Measurements from ENCODE around the gene ZC3H14. TPM values are rescaled to one million over a fixed set of nuclear protein-coding genes. Genes with fewer than 3 reads are reported as not detected.

The ZC3H14 gene
- polyA plus RNA-seq, 1 experiment = 81.8 TPM

DNA sequence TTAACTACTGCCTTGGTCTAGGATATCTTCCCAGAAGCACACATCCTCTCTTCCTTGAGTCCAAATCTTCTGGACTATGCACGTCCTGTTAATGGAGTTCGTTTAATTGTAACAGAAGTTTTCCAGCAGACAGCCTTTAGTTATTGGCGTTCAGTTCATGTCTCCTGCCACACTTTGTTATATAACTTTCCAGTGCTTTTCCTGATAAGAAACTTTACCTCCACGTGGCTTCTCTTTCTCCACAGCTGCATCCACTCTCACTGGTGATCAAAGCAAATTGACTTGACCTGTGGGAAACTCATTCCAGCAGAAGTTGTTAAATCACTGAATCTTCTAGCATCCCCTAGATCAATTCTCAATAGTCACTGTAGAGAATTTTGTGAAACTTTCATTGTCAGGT is 27.0 kb upstream of the ZC3H14 start:
- no peaks in the 10 kb centered on the region for H3K27me3 ChIP-seq (ENCODE audit: control insufficient read depth, insufficient read depth, low read length)
- TF ChIP-seq, protein P1, sequence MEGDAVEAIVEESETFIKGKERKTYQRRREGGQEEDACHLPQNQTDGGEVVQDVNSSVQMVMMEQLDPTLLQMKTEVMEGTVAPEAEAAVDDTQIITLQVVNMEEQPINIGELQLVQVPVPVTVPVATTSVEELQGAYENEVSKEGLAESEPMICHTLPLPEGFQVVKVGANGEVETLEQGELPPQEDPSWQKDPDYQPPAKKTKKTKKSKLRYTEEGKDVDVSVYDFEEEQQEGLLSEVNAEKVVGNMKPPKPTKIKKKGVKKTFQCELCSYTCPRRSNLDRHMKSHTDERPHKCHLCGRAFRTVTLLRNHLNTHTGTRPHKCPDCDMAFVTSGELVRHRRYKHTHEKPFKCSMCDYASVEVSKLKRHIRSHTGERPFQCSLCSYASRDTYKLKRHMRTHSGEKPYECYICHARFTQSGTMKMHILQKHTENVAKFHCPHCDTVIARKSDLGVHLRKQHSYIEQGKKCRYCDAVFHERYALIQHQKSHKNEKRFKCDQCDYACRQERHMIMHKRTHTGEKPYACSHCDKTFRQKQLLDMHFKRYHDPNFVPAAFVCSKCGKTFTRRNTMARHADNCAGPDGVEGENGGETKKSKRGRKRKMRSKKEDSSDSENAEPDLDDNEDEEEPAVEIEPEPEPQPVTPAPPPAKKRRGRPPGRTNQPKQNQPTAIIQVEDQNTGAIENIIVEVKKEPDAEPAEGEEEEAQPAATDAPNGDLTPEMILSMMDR (IDR thresholded peaks at IDR 0.05; ENCODE audit: insufficient read depth, low read depth, low read length) = no peak
- ChIA-PET POLR2A (no interaction called here), CTCF (interaction anchor here (1.1 to 1.2 kb wide), 2 partner anchors 12 to 132 kb away, joined by 3 read pairs; no protein-coding TSS in a partner anchor)
- peaks cover 3% of the 10 kb centered on the region; the same call in 1 of the 2 replicates for H3K36me3 ChIP-seq (ENCODE audit: control insufficient read depth, insufficient read depth, low read length)
- H3K4me3 ChIP-seq (ENCODE audit: low read depth, low read length) = no peak overlapping the region
- no peak for DNase-seq (ENCODE audit: low read depth)

DNA sequence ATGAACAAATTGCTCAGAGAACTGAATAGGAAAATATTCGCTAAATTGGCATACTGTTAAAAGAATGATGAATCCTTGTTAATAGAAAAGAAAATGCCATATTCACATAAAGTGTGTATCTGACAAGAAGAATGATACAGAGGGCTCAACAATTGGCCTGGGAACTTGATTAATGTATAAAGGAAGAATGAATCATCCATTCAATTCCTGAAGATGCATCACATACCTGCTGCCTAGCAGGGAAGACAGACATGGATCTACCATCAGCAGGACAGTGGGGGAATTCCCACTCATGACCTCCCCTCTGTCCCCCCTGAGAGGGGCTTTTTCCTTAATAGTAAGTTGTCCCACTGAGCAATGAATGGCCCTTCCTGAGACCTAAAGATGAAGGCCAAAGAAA is 21.5 kb upstream of the ZC3H14 start:
- DNase-seq (ENCODE audit: low read depth) = no peak
- Histone ChIP-seq H3K4me3 (ENCODE audit: low read depth, low read length) (no peak overlapping the region), H3K36me3 (ENCODE audit: control insufficient read depth, insufficient read depth, low read length) (peaks cover 2% of the 10 kb centered on the region), H3K27me3 (ENCODE audit: control insufficient read depth, insufficient read depth, low read length) (no peaks in the 10 kb centered on the region)
- CTCF ChIA-PET = no interaction called here
- TF ChIP-seq, protein P1 (IDR thresholded peaks at IDR 0.05; ENCODE audit: insufficient read depth, low read depth, low read length) = no peak
- POLR2A ChIA-PET = interaction anchor here (0.6 kb wide), 1 partner anchor 571 kb away, joined by 3 read pairs; no protein-coding TSS in a partner anchor

DNA sequence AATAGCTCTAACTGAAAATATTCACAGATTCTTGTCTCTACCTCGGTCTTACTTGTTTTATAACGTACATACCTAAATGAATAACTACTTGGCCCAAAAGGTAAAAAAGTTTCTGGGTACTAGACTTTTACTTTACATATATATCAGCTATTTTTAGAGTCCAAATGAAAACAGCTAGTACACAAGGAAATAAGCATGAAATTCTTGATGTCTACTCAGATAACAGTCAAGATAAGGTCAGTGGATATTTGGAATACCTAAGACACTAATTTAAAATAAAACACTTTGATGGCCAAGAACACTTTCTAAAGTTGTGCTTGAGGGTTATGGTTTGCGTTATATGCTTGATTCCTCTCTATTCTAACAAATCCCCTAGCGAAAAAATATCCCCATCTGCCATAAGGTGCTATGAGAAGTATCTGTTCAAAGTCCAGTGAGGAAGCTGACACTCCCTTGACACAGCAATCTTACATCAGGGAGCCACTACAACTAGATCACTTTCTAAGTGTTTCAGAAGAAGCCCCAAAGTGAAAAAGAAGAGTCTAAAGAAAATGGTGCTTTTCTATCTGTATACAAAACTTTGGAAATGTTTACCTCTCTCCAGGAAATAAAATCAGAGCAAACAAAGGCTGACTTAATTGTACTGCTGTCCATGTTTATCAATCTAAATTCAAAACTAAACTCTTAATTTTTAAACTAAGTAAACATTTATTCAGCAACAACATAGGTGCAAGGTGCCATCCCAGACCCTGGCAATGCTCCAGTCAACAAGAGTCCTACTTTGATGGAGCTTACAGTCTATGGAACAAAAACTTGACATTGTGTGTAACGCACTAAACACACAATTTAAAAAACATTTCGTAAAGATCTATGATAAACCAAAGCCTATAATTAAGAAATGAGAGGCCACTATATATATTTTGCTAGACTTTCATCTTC is 19.7 kb upstream of the ZC3H14 start:
- peaks cover 2% of the 10 kb centered on the region for H3K36me3 ChIP-seq (ENCODE audit: control insufficient read depth, insufficient read depth, low read length)
- POLR2A ChIA-PET = no interaction called here

DNA sequence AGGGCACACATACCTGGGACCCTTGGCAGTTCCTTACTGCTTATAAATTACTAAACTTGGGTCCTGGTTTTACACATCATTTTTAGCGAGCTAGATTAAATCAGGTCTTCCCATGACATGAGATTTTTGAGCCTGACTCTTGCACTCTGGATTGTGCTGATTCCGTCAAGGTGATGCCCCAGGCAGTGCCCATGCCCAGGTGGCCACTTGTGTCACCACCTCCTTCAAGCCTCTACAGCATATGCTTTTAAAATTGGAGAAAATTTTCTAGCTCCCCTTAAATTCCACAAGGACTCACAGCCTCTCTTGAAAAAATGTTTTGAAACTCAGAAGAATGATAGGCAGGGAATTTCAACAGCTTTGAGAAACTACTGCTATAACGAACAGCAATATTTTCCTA is 17.6 kb upstream of the ZC3H14 start:
- TF ChIP-seq, protein P1 (IDR thresholded peaks at IDR 0.05; ENCODE audit: insufficient read depth, low read depth, low read length) = no peak
- Histone ChIP-seq H3K36me3 (ENCODE audit: control insufficient read depth, insufficient read depth, low read length) (peaks cover 6% of the 10 kb centered on the region), H3K27me3 (ENCODE audit: control insufficient read depth, insufficient read depth, low read length) (no peaks in the 10 kb centered on the region), H3K4me3 (ENCODE audit: low read depth, low read length) (no peak overlapping the region)
- POLR2A ChIA-PET = no interaction called here
- CTCF ChIA-PET = no interaction called here
- DNase-seq (ENCODE audit: low read depth) = no peak

More for the DNA sequence above, 19.7 kb upstream of the ZC3H14 start:
- DNase-seq (ENCODE audit: low read depth) = no peak
- TF ChIP-seq, protein P1 (IDR thresholded peaks at IDR 0.05; ENCODE audit: insufficient read depth, low read depth, low read length) = no peak
- Histone ChIP-seq H3K27me3 (ENCODE audit: control insufficient read depth, insufficient read depth, low read length) (no peaks in the 10 kb centered on the region), H3K4me3 (ENCODE audit: low read depth, low read length) (no peak overlapping the region)
- CTCF ChIA-PET = no interaction called here

DNA sequence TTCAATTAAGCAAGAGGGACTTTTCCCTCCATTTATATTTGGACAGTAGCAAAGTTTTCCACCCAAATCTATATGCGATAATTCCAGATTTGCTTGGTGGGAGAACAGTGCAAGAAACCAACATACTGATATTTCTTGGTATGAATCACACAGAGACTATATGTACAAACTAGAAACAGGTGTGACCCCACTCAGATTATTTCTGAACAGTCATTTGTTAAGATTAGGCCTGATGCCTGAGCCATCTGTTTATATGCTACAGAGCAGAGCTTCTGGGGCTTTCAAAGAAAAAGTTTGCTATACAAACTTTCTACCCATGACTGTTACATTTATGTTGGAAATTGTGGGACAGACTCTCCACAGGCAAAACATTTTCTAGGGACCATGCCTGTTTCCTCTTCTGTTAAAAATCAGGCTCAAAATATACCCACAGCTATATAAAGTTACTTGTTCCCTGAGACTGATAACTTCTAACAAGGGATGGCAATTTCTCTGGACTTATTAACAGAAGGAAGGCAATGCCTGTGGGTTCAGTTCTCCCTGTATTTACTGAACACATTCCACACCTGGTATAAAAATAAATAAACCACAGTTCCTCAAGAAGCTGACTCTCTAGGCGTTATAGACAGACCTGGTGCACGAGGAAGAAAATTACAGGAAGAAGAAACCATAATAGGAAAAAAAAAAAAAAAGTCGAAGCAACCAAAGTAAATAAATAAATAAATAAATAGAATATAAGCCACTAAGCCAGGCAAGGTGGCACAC is 16.0 kb upstream of the ZC3H14 start:
- no peak for DNase-seq (ENCODE audit: low read depth)
- Histone ChIP-seq H3K4me3 (ENCODE audit: low read depth, low read length) (no peak overlapping the region), H3K36me3 (ENCODE audit: control insufficient read depth, insufficient read depth, low read length) (peaks cover 6% of the 10 kb centered on the region), H3K27me3 (ENCODE audit: control insufficient read depth, insufficient read depth, low read length) (no peaks in the 10 kb centered on the region)
- TF ChIP-seq, protein P1 (IDR thresholded peaks at IDR 0.05; ENCODE audit: insufficient read depth, low read depth, low read length) = no peak
- CTCF ChIA-PET = no interaction called here
- POLR2A ChIA-PET = no interaction called here
